K562 (cell line): Measurements from ENCODE around the gene OPRD1. TPM values are rescaled to one million over a fixed set of nuclear protein-coding genes. Genes with fewer than 3 reads are reported as not detected.

ENCODE experiments used
- ATF3 ChIP-seq, 2 experiments: fragments of 450-650 bp in 1 of 2; sonication (generic) in 1 of 2; formaldehyde crosslinking in 1 of 2; IDR thresholded peaks in 1 of 2; conservative IDR thresholded peaks in 1 of 2; 2 replicates each; pipeline versions ENCODE4 v1.6.1 to v1.8.1; 2016 to 2023; ENCODE audit warnings: mild to moderate bottlenecking in 2 of 2, moderate library complexity in 2 of 2, inconsistent platforms in 1 of 2, missing genetic modification reagents in 1 of 2
- ATF7 ChIP-seq: fragments of 450-650 bp; IDR thresholded peaks from 2 replicates; pipeline ENCODE4 v1.7.1; 2014; ENCODE audit warnings: mild to moderate bottlenecking, moderate library complexity
- BCL6 ChIP-seq: fragments of 250-450 bp; sonication (Bioruptor Pico); IDR thresholded peaks from 2 replicates; pipeline ENCODE4 v1.4.0; 2020
- DNMT1 ChIP-seq: fragments of 450-650 bp; IDR thresholded peaks from 2 replicates; pipeline ENCODE4 v1.6.1; 2016; ENCODE audit warnings: antibody characterized with exemption, mild to moderate bottlenecking
- E2F5 ChIP-seq: sonication (generic); formaldehyde crosslinking; IDR thresholded peaks from 2 replicates; pipeline ENCODE4 v1.8.0; 2022; ENCODE audit warnings: mild to moderate bottlenecking, missing genetic modification reagents
- HDGF ChIP-seq: fragments of 450-650 bp; IDR thresholded peaks from 2 replicates; pipeline ENCODE4 v1.6.1; 2016
- MCM3 ChIP-seq: fragments of 450-650 bp; IDR thresholded peaks from 2 replicates; pipeline ENCODE4 v1.6.1; 2016
- MITF ChIP-seq: IDR thresholded peaks from 2 replicates; pipeline ENCODE4 v1.6.1; 2014; ENCODE audit warnings: antibody characterized with exemption
- PREB ChIP-seq: sonication (generic); formaldehyde crosslinking; IDR thresholded peaks from 2 replicates; pipeline ENCODE4 v1.8.1; 2023; ENCODE audit warnings: mild to moderate bottlenecking, missing genetic modification reagents
- RAD51 ChIP-seq: fragments of 450-650 bp; IDR thresholded peaks from 2 replicates; pipeline ENCODE4 v1.7.1; 2016; ENCODE audit warnings: low read depth, mild to moderate bottlenecking, borderline replicate concordance
- TBL1XR1 ChIP-seq, 2 experiments: IDR thresholded peaks; 2 replicates each; pipeline ENCODE4 v1.6.1; 2012; ENCODE audit warnings: improper control_type of control experiment in 2 of 2, low read length in 2 of 2, mild to moderate bottlenecking in 1 of 2
- THRA ChIP-seq: fragments of 450-650 bp; IDR thresholded peaks from 2 replicates; pipeline ENCODE4 v1.6.1; 2017; ENCODE audit warnings: mild to moderate bottlenecking, moderate library complexity
- ZBTB34 ChIP-seq: fragments of 250-450 bp; sonication (Bioruptor Pico); IDR thresholded peaks from 2 replicates; pipeline ENCODE4 v1.8.0; 2021; ENCODE audit warnings: mild to moderate bottlenecking, moderate library complexity
- ZNF263 ChIP-seq: sonication (generic); formaldehyde crosslinking; IDR thresholded peaks from 2 replicates; pipeline ENCODE4 v1.8.0; 2022; ENCODE audit warnings: mild to moderate bottlenecking, missing genetic modification reagents, borderline replicate concordance
- ZNF512 ChIP-seq: IDR thresholded peaks from 2 replicates; pipeline ENCODE4 v1.6.1; 2016; ENCODE audit warnings: missing genetic modification characterization, missing compliant biosample characterization
- ZNF589 ChIP-seq: fragments of 200-800 bp; sonication (Bioruptor generic); IDR thresholded peaks from 2 replicates; pipeline ENCODE4 v1.6.1; 2016; ENCODE audit warnings: low read depth, missing genetic modification characterization, missing compliant biosample characterization
- ZSCAN32 ChIP-seq: fragments of 450-650 bp; formaldehyde crosslinking; IDR thresholded peaks from 2 replicates; pipeline ENCODE4 v1.4.0; 2020; ENCODE audit warnings: mild to moderate bottlenecking, moderate library complexity
- polyA plus RNA-seq, 8 experiments: library from polyadenylated mRNA; depleted of rRNA in 4 of 8; stranded (reverse) in 5 of 8; unstranded in 3 of 8; fragments of >200 nt; fragmentation: Nextera tagmentation in 2 of 8; fragmentation: Illumina TruSeq in 1 of 8; extraction: Ambion mirVana in 2 of 8; extraction: Trizol in 1 of 8; gene quantifications; 2 replicates each; pipeline versions ENCODE4 v1.2.1 to v1.2.3, GENCODE V29; 2011 to 2014; ENCODE audit warnings: inconsistent platforms in 1 of 8, missing spikeins in 1 of 8
- total RNA-seq, 7 experiments: library from RNA; depleted of rRNA in 6 of 7; stranded (reverse); fragments of >200 nt in 6 of 7; fragmentation: Illumina TruSeq in 2 of 7; extraction: Trizol in 2 of 7; gene quantifications; 2 replicates each; pipeline versions ENCODE4 v1.2.1 to v1.2.3, GENCODE V29; 2011 to 2021; ENCODE audit warnings: low replicate concordance in 1 of 7

Gene OPRD1
- total and polyA plus RNA-seq, 9 of the 15 experiments (the other 6 are each of a cell fraction or from before 2014, with no cell fraction given), result under 0.01 to 0.03 (median under 0.01) TPM; not detected in 6

GRCh38 chr1:28882009-28882628, 70.1 kb downstream of the OPRD1 start (continued):
- TF ChIP-seq MITF (no peak; the same call in 1 of the 2 replicates), ZNF589 (CRISPR knock-in tag) (no peak), ZBTB34 (CRISPR knock-in tag) (no peak; the same call in 1 of the 2 replicates), RAD51 (peak; percentile 52), ZNF512 (tag) (no peak), BCL6 (no peak), THRA (no peak), TBL1XR1 (IDR thresholded peaks at IDR 0.05; ENCODE audit: low read length in 2 of 2) (peak in 1 of 2 experiments; percentile 72; a peak in 1 of 4 replicates), ATF3 (IDR thresholded peaks at IDR 0.05) (peak; percentile 57; the same call in 1 of the 2 replicates), ATF3 (CRISPR knock-in tag; conservative IDR thresholded peaks at IDR 0.05) (0 out of 2 replicates have a peak, but pooled peaks have one; percentile 31), ZSCAN32 (no peak), ZNF263 (CRISPR knock-in tag) (peak; percentile 65; the same call in 1 of the 2 replicates), DNMT1 (no peak), HDGF (peak; percentile 100), MCM3 (no peak), E2F5 (CRISPR knock-in tag) (no peak), PREB (CRISPR knock-in tag) (no peak), ATF7 (peak; percentile 88)
